ENCODE results near the gene DDX27.

The DDX27 gene

GRCh38 chr20:49247169-49247723 lies 28.0 kb downstream of the DDX27 start:
- H3K27ac ChIP-seq (ENCODE audit: low read depth, low read length), result no peak overlapping the region
- H3K79me2 ChIP-seq (ENCODE audit: control insufficient read depth, low read length), result no peaks in the 10 kb centered on the region
- no peaks in the 10 kb centered on the region for H3K9me3 ChIP-seq (ENCODE audit: control insufficient read depth, insufficient read depth, low read length)
- no peaks in the 10 kb centered on the region for H3K4me1 ChIP-seq (ENCODE audit: control insufficient read depth, low read length)
- H4K20me1 ChIP-seq (ENCODE audit: control insufficient read depth, insufficient read depth, low read depth, low read length), result peaks cover 4% of the 10 kb centered on the region; the same call in 1 of the 2 replicates
- no peak for TF ChIP-seq CTCF (IDR thresholded peaks at IDR 0.05; ENCODE audit: low read depth, low read length, poor library complexity, severe bottlenecking)
- TF ChIP-seq EZH2phosphoT487 (IDR thresholded peaks at IDR 0.05; ENCODE audit: borderline replicate concordance, low read length), result no peak
- peaks cover 4% of the 10 kb centered on the region; the same call in 1 of the 2 replicates for H3F3A ChIP-seq (ENCODE audit: control insufficient read depth, insufficient read depth)
- H3K4me2 ChIP-seq (ENCODE audit: low read length), result no peak overlapping the region
- no peak overlapping the region for H3K4me3 ChIP-seq (ENCODE audit: low read length)
- no peaks in the 10 kb centered on the region for H3K27me3 ChIP-seq (ENCODE audit: control insufficient read depth, low read length)
- peaks cover 83% of the 10 kb centered on the region for H3K36me3 ChIP-seq (ENCODE audit: control insufficient read depth, low read length)
- no peaks in the 10 kb centered on the region for H3K9me2 ChIP-seq (replicated peaks; ENCODE audit: control insufficient read depth, low read length)

GRCh38 chr20:49247792-49248191 lies 28.6 kb downstream of the DDX27 start:
- H4K20me1 ChIP-seq (ENCODE audit: control insufficient read depth, insufficient read depth, low read depth, low read length), result peaks cover 4% of the 10 kb centered on the region; the same call in 1 of the 2 replicates
- peaks cover 81% of the 10 kb centered on the region for H3K36me3 ChIP-seq (ENCODE audit: control insufficient read depth, low read length)
- TF ChIP-seq EZH2phosphoT487 (IDR thresholded peaks at IDR 0.05; ENCODE audit: borderline replicate concordance, low read length) (no peak), CTCF (IDR thresholded peaks at IDR 0.05; ENCODE audit: low read depth, low read length, poor library complexity, severe bottlenecking) (no peak)
- H3F3A ChIP-seq (ENCODE audit: control insufficient read depth, insufficient read depth), result peaks cover 4% of the 10 kb centered on the region; the same call in 1 of the 2 replicates
- no peaks in the 10 kb centered on the region for H3K27me3 ChIP-seq (ENCODE audit: control insufficient read depth, low read length)
- H3K27ac ChIP-seq (ENCODE audit: low read depth, low read length), result no peak overlapping the region
- H3K4me3 ChIP-seq (ENCODE audit: low read length), result no peak overlapping the region
- no peaks in the 10 kb centered on the region for H3K9me2 ChIP-seq (replicated peaks; ENCODE audit: control insufficient read depth, low read length)
- no peaks in the 10 kb centered on the region for H3K9me3 ChIP-seq (ENCODE audit: control insufficient read depth, insufficient read depth, low read length)
- no peaks in the 10 kb centered on the region for H3K79me2 ChIP-seq (ENCODE audit: control insufficient read depth, low read length)
- H3K4me2 ChIP-seq (ENCODE audit: low read length), result no peak overlapping the region
- no peaks in the 10 kb centered on the region for H3K4me1 ChIP-seq (ENCODE audit: control insufficient read depth, low read length)

- H3K36me3 ChIP-seq (ENCODE audit: control insufficient read depth, low read length), result peaks cover 81% of the 10 kb centered on the region
- no peaks in the 10 kb centered on the region for H3K9me2 ChIP-seq (replicated peaks; ENCODE audit: control insufficient read depth, low read length)
- no peak for TF ChIP-seq CTCF (IDR thresholded peaks at IDR 0.05; ENCODE audit: low read depth, low read length, poor library complexity, severe bottlenecking)
- no peak for TF ChIP-seq EZH2phosphoT487 (IDR thresholded peaks at IDR 0.05; ENCODE audit: borderline replicate concordance, low read length)
- H3K4me1 ChIP-seq (ENCODE audit: control insufficient read depth, low read length), result no peaks in the 10 kb centered on the region
- no peaks in the 10 kb centered on the region for H3K9me3 ChIP-seq (ENCODE audit: control insufficient read depth, insufficient read depth, low read length)
- H3K4me2 ChIP-seq (ENCODE audit: low read length), result no peak overlapping the region
- no peak overlapping the region for H3K4me3 ChIP-seq (ENCODE audit: low read length)
- no peaks in the 10 kb centered on the region for H3K79me2 ChIP-seq (ENCODE audit: control insufficient read depth, low read length)
- peaks cover 4% of the 10 kb centered on the region; the same call in 1 of the 2 replicates for H3F3A ChIP-seq (ENCODE audit: control insufficient read depth, insufficient read depth)
- no peaks in the 10 kb centered on the region for H3K27me3 ChIP-seq (ENCODE audit: control insufficient read depth, low read length)
- peaks cover 4% of the 10 kb centered on the region; the same call in 1 of the 2 replicates for H4K20me1 ChIP-seq (ENCODE audit: control insufficient read depth, insufficient read depth, low read depth, low read length)
- H3K27ac ChIP-seq (ENCODE audit: low read depth, low read length), result no peak overlapping the region
Measured at GRCh38 chr20:49248301-49248700, 29.1 kb downstream of the DDX27 start.

All from DOHH2 (cell line).